Islet precursor cell (in vitro differentiated cells): Measurements from ENCODE around the gene SDSL.

Source experiments
- DNase-seq: peaks from one replicate; pipeline ENCODE4 v3.0.0-alpha.2; 2018

The SDSL gene

GRCh38 chr12:113396828-113397496 is 25.2 kb upstream of the SDSL start:
- no peak for DNase-seq

GRCh38 chr12:113397497-113398197 is 24.5 kb upstream of the SDSL start:
- no peak for DNase-seq

GRCh38 chr12:113398346-113399290 is 23.6 kb upstream of the SDSL start:
- DNase-seq, result no peak

GRCh38 chr12:113399490-113399889 is 22.7 kb upstream of the SDSL start:
- no peak for DNase-seq

- no peak for DNase-seq
Observed at GRCh38 chr12:113400362-113400761, 21.8 kb upstream of the SDSL start.

GRCh38 chr12:113401066-113402000 is 20.8 kb upstream of the SDSL start:
- no peak for DNase-seq

- DNase-seq, result no peak
Observed at GRCh38 chr12:113402586-113403260, 19.5 kb upstream of the SDSL start.

- DNase-seq, result no peak
Observed at GRCh38 chr12:113403435-113404415, 18.5 kb upstream of the SDSL start, which contains the start of gene SDS. TSS of gene SDS (minus strand) at chr12:113403887. CDS start at chr12:113399708, 4,179 bp downstream.

GRCh38 chr12:113405694-113406093 is 16.5 kb upstream of the SDSL start:
- DNase-seq, result no peak

GRCh38 chr12:113407931-113408600 is 14.1 kb upstream of the SDSL start:
- DNase-seq, result no peak

GRCh38 chr12:113408756-113409298 is 13.4 kb upstream of the SDSL start:
- DNase-seq, result no peak

- DNase-seq, result no peak
Observed at GRCh38 chr12:113409462-113410124, 12.6 kb upstream of the SDSL start.

- DNase-seq, result no peak
Observed at GRCh38 chr12:113413488-113413939, 8.7 kb upstream of the SDSL start.

GRCh38 chr12:113414519-113415038 is 7.6 kb upstream of the SDSL start:
- no peak for DNase-seq

- no peak for DNase-seq
Observed at GRCh38 chr12:113416091-113416754, 6.0 kb upstream of the SDSL start.

- DNase-seq, result no peak
Observed at GRCh38 chr12:113418213-113418879, 3.8 kb upstream of the SDSL start.

GRCh38 chr12:113420996-113421595 is 1.1 kb upstream of the SDSL start:
- no peak for DNase-seq
